ENCODE data around the gene RAB11FIP2. TPM values are rescaled to one million over a fixed set of nuclear protein-coding genes. Genes with fewer than 3 reads are reported as not detected.
A peak's percentile ranks its signal among the peaks of the same experiment; 100 is the strongest.

Gene RAB11FIP2
- total RNA-seq, 1 experiment from 2014 or later, result 18.4 TPM

DNA sequence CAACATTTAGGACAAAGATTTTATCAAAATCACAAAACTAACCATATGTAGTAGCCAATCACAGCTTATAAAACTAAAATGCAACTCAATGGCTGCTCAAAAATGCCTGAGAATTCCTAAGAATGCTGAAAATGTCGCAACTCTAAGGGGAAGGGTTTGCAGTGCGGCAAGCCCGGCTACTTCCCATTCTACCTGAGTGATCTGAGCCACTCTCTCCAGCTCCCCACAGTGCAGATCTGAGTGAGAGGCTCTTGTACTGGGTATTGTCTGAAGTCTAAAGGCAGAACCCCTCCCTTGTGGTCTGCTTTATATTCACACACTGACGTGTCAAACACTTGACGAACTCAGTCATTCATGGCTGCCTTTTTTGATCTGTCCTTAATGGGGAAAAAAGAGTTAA is 28.9 kb downstream of the RAB11FIP2 start:
- no peak overlapping the region for H2AK5ac ChIP-seq (ENCODE audit: insufficient read length, low read length)
- H3K14ac ChIP-seq (ENCODE audit: insufficient read depth, low read length), result no peak overlapping the region
- no peaks in the 10 kb centered on the region for H3K23me2 ChIP-seq (ENCODE audit: insufficient read length, low read depth, low read length, poor library complexity, severe bottlenecking)
- H3K4ac ChIP-seq (ENCODE audit: low read depth, low read length), result no peak overlapping the region
- WGBS (ENCODE audit: extremely low coverage, insufficient read length, low lambda C conversion rate), result no CpG with 5 or more reads among the region's 5 CpGs
- H3T11ph ChIP-seq (ENCODE audit: low read length), result no peak overlapping the region
- H3K4me1 ChIP-seq (ENCODE audit: insufficient read depth, low read length), result peaks cover 6% of the 10 kb centered on the region
- H2BK5ac ChIP-seq (ENCODE audit: insufficient read length, low read length), result no peak overlapping the region
- H4K8ac ChIP-seq (replicated peaks; ENCODE audit: insufficient read length, low read depth, low read length), result no peak overlapping the region
- H2BK12ac ChIP-seq (ENCODE audit: insufficient read length, low read depth, low read length), result no peak overlapping the region
- Mint-ChIP-seq H3K27me3 (ENCODE audit: low read depth) (no peaks in the 10 kb centered on the region), H3K4me1 (peaks cover 21 to 31% of the 10 kb centered on the region in 2 experiments), H3K4me3 (no peak overlapping the region), H3K36me3 (ENCODE audit: insufficient read depth in 1 of 3, low read depth in 3 of 3) (no peaks in the 10 kb centered on the region), H3K9me3 (no peaks in the 10 kb centered on the region), H3K27ac (no peak overlapping the region)
- no peaks in the 10 kb centered on the region for H3K27me3 ChIP-seq (ENCODE audit: insufficient read depth, low read length)
- H2AFZ ChIP-seq (ENCODE audit: low read length), result no peak overlapping the region
- H3K79me2 ChIP-seq (ENCODE audit: insufficient read depth, low read length), result no peaks in the 10 kb centered on the region
- no peaks in the 10 kb centered on the region for H3K79me1 ChIP-seq (ENCODE audit: insufficient read depth, low read depth, low read length, poor library complexity, severe bottlenecking)
- no peaks in the 10 kb centered on the region for H4K20me1 ChIP-seq (ENCODE audit: control insufficient read depth, insufficient read depth, insufficient read length)
- no peak overlapping the region for H2BK15ac ChIP-seq (ENCODE audit: low read depth, low read length)
- H4K5ac ChIP-seq (ENCODE audit: insufficient read length, low read depth, low read length), result no peak overlapping the region
- peak; percentile 46 for DNase-seq
- no peak overlapping the region for H3K9ac ChIP-seq (ENCODE audit: extremely low read depth, insufficient read length, low read length)
- H2BK20ac ChIP-seq (ENCODE audit: low read depth, low read length, poor library complexity, severe bottlenecking), result no peak overlapping the region
- no peak overlapping the region for H3K27ac ChIP-seq (ENCODE audit: insufficient read length, low read depth, low read length)
- no peaks in the 10 kb centered on the region for H3K9me3 ChIP-seq (ENCODE audit: control insufficient read depth, low read depth, low read length)
- H3K56ac ChIP-seq (ENCODE audit: insufficient read length, low read depth, low read length), result no peak overlapping the region
- no peak overlapping the region for H3K23ac ChIP-seq (ENCODE audit: insufficient read length, low read depth, low read length)
- no peak overlapping the region for H3K4me2 ChIP-seq (ENCODE audit: insufficient read depth, insufficient read length, low read length)
- no peak overlapping the region for H2BK120ac ChIP-seq (ENCODE audit: low read depth, low read length, poor library complexity, severe bottlenecking)
- TF ChIP-seq, protein P1, sequence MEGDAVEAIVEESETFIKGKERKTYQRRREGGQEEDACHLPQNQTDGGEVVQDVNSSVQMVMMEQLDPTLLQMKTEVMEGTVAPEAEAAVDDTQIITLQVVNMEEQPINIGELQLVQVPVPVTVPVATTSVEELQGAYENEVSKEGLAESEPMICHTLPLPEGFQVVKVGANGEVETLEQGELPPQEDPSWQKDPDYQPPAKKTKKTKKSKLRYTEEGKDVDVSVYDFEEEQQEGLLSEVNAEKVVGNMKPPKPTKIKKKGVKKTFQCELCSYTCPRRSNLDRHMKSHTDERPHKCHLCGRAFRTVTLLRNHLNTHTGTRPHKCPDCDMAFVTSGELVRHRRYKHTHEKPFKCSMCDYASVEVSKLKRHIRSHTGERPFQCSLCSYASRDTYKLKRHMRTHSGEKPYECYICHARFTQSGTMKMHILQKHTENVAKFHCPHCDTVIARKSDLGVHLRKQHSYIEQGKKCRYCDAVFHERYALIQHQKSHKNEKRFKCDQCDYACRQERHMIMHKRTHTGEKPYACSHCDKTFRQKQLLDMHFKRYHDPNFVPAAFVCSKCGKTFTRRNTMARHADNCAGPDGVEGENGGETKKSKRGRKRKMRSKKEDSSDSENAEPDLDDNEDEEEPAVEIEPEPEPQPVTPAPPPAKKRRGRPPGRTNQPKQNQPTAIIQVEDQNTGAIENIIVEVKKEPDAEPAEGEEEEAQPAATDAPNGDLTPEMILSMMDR (conservative IDR thresholded peaks at IDR 0.05), result no peak
- no peak overlapping the region for H3K18ac ChIP-seq (ENCODE audit: insufficient read length, low read depth, low read length)
- H4K91ac ChIP-seq (ENCODE audit: insufficient read length, low read depth, low read length), result no peak overlapping the region
